Upper lobe of left lung (tissue), 4 donors: ENCODE data around the gene SCNN1B.

ENCODE experiments used
- CTCF ChIP-seq, 6 experiments: fragments of 450-650 bp in 4 of 6; fragments of 200-600 bp in 2 of 6; sonication (generic) in 2 of 6; IDR thresholded peaks; one replicate each; pipeline ENCODE4 v1.5.1; 2016 to 2019; ENCODE audit warnings: antibody characterized with exemption in 6 of 6
- EP300 ChIP-seq, 4 donors: sonication (generic); formaldehyde crosslinking; IDR thresholded peaks; one replicate each; pipeline ENCODE4 v1.5.1; 2017; ENCODE audit warnings: antibody characterized with exemption in 4 of 4, control low read depth in 2 of 4
- POLR2A ChIP-seq, 4 donors: fragments of 450-650 bp; IDR thresholded peaks; one replicate each; pipeline ENCODE4 v1.5.1; 2016 to 2017; ENCODE audit warnings: antibody characterized with exemption in 4 of 4, mild to moderate bottlenecking in 2 of 4

- no peak for TF ChIP-seq CTCF (IDR thresholded peaks at IDR 0.05)
- TF ChIP-seq POLR2A (IDR thresholded peaks at IDR 0.05), result no peak
- TF ChIP-seq EP300 (IDR thresholded peaks at IDR 0.05), result no peak
Measured at GRCh38 chr16:23270654-23271053, 31.4 kb upstream of the SCNN1B start.
